Fibroblast of skin of right quadriceps (primary cell): ENCODE measurements around the gene LPIN2.

Experiments
- DNase-seq: peaks from one replicate; pipeline ENCODE4 v3.0.0-alpha.2; 2013

LPIN2 gene

GRCh38 chr18:2979871-2980790 lies 32.8 kb downstream of the LPIN2 start:
- peak; percentile 52 for DNase-seq

DNA sequence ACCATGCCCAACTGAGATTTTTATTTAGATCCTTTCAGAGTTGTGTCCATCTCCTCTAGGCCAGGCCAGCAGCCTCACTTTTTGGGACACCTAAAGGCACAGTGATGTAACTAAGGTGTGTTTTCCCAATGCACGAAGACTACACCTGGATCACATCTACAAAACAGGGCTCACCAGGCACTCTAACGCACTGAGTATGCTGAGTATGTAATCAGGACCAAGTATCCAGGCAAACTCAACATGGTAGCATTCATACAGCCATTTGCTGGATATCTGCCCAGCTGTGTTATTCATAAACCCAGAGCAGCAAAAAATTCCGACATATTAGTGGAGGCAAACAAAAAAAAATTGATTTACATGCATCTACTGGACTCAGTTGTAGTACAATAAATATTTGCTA lies 33.8 kb downstream of the LPIN2 start:
- peak; percentile 85 for DNase-seq

DNA sequence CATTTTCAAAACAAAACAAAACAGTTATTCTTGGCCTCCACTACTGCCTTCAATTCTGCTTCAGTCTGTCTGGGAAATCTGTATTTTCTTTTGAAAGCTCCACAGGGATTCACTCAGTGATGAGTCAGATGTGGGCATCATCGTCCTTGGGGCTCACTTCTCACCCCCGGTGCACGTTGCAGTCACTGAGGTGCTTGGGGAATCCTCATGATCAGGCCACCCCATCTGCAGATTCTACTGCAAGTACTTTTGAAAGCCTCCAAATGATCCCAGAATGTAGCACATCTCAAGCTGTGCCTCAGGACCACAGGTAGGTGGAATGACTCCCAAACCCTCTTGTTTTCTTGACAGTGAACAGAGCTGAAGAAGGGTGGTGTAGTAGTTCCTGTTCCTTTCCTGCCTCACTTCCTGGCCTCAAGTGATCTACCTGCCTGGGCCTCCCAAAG lies 34.3 kb downstream of the LPIN2 start:
- peak; percentile 81 for DNase-seq

DNA sequence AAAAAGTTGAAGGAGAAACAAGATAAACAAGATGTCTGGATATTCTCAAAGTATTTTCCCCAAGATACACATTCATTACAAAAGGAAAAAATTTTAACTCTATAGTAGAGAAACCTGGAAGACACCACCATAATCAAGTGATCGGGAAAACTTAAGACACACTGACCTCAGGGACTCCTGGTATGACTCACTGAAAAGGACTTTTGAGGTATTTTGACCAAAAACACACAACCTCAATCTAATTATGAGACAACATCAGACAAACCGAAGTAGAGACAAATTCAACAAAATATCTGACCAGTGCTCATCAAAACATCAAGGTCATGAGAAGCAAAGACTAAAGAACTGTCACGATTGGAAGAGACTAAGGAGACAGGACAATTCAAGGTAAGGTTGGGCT lies 34.7 kb downstream of the LPIN2 start:
- no peak for DNase-seq

DNA sequence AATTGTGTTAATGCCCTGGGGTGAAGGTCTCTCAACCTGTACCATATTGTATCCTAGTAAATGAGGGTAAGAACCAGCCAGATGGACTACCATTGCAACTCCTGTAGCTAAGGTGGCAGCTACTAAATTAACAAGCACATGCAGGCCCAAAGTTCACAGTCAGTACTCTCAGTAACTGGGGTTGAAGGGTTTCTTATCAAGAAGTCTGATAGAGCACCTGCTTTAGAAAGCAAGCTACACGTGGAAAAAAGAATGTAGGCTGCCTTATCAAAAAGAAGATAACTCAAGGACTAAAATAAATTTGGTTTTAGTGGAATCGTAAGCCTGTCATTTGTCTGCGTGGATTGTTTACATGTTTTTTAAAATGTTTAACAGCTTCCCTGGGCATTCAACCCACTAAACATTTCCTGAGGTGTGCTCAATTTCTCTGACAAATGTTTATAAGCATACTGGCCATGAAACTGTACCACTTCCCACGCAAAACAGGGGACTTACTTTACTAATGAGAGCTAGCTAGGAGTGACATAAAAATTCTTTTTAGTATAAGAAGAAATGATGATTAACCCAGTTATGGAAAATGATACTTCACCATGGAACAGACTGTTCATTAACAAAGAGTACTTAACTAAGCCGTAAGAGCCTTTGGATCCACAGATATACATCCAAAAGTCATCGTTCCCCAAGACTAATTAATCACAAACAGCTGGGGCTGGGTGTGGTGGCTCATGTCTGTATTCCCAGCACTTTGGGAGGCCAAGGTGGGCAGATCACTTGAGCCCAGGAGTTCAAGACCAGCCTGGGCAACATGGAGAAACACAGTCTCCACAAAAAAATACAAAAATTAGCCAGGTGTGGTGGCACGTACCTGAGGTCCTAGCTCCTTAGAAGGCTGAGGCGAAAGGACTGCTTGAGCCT lies 36.5 kb downstream of the LPIN2 start:
- DNase-seq: no peak

DNA sequence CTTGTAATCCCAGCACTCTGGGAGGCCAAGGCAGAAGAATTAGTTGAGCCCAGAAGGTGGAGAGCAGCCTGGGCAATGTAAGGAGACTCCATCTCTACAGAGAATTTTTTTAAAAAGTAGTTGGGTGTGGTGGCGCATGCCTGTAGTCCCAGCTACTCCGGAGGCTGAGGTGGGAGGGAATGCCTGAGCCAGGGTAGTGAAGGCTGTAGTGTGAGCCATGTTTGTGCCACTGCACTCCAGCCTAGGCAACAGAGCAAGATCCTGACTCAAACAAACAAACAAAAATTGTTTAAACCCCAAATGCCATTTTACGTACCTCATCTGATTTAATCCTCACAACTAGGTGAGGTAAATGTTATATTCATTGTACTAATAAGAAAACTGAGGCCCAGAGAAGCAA lies 38.2 kb downstream of the LPIN2 start:
- DNase-seq: no peak

DNA sequence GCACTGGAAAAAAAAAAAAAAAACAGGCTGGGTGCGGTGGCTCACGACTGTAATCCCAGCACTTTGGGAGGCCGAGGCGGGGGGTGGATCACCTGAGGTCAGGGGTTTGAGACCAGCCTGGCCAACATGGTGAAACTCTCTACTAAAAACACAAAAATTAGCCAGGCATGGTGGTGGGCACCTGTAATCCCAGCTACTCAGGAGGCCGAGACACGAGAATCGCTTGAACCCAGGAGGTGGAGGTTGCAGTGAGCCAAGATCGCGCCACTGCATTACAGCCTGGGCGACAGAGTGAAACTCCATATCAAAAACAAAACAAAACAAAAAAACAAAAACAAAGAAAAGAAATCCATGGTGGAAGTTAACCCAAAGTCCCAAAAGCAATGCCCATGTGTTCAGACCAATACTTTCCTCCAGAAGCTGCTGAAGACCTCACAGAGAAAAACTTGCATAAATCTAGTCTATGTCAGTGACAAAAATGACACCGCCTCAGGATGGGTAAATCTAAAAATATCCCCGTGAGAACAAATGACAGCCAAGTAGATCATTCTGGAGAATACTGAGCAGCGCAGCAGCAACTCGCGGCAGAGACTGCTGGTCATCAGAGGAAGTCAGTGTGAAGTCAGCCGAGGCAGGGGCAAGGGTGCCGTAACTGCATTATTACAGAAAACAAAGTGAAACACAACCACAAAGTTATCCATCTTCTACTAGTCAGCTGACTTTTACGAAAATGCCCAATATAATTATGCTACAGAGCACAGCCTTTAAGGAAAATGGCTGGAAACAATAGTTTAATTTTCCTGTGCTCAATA lies 41.0 kb downstream of the LPIN2 start:
- DNase-seq: no peak

DNA sequence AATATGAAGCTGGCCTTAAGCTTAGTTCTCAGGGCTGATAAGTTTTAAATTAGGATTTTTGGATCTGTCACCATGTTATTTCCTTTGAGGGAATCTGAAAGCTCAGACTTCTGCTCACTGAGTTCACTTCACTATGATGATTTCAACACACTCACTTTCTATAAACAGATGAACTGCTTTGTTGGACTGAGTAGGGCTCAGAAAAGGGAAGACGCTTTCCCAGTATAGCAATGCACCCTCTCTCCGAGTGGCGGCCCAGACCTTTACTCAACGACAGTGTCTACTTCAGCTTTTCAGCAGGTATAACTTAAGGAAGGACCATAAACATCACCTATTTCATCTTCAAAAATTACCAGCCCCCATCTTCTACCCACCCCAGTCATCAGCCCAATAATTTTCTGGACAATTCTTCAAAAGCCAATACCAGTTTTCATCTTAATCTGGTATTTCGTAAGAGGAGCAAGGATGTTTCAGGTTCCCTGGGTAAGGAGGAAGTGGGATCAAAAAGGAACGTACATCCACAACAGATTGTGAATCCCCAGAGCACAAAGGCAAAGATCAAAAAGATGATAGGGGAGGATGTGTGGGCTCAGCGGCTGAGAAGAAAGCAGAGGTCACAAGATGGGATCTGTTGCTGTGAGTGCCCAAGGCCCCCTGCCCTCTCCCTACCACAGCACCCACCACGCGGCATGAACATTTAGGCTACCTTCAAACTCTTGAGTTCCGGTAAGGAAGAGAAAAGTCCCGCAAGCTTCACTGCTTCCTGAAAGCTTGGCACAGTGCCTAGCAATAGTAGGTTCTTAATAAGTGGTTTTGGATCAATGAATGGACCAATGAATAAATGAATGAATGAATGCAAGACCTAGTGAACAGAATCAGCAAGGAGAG lies 41.9 kb downstream of the LPIN2 start:
- DNase-seq: no peak

GRCh38 chr18:2970344-2970743 lies 42.6 kb downstream of the LPIN2 start:
- no peak for DNase-seq

DNA sequence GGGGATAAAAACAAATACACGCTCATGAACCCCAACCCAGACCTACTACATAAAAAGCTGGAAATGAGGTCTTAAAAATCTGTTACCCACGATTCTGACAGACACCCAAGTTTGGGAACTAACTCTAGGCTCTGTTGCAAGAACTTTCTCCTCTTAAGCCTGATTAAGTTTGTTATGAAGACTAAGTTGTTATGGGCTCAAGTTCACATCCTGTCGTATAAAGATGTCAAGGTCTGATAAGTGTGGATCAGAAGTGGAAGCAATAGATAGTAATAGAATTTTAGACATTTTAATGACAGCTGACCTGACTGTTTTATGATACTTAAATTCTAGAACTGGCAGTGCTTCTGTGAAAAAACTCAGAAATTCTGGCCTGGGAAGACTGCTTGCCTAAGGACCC lies 43.2 kb downstream of the LPIN2 start:
- no peak for DNase-seq

DNA sequence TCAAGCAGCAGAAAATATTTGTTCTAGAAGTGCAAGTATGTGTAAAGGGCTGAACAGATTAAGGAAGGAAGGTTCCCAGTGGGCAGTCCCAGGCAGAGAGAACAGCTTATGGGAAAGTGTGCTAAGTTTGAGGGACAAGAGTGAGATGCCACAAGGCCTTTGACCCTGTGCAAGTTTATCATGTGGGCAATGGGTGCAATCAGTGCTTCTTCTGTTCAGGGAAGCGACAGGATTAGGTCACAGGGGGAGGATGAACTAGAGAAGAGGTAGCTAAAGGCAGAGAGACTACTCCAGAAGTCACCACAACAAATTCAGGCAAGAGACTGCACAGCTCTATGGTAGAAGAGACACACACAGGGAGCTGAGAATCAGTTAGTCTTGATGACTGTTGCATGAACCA lies 44.3 kb downstream of the LPIN2 start:
- no peak for DNase-seq

DNA sequence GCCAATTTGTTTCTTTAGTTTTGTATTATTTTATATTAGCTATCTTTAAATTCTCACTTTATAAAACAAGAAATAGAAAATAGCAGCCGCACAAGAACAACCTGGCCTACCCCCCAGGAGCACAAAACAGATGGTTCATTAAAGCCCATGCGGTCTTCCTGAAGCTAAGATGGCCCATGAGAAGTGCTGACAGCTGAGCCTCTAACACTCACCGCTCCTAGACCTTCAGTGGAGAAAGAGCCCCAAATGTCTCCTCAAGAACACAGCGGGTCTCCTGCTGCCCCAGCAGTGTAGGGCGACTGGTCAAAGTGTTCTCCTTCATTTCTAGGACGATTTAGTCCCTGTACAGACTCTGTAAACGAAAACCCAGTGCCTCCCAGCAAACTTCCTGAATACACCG lies 45.1 kb downstream of the LPIN2 start:
- no peak for DNase-seq

GRCh38 chr18:2967357-2967756 lies 45.6 kb downstream of the LPIN2 start:
- no peak for DNase-seq

- no peak for DNase-seq
These were observed 46.4 kb downstream of the LPIN2 start for GRCh38 chr18:2966560-2966959.

- no peak for DNase-seq
These were observed 47.1 kb downstream of the LPIN2 start for GRCh38 chr18:2965797-2966196.

- DNase-seq: peak; percentile 67
These were observed 48.5 kb downstream of the LPIN2 start for GRCh38 chr18:2964361-2965010.
